ENCODE results near the gene IPO9. TPM values are rescaled to one million over a fixed set of nuclear protein-coding genes. Genes with fewer than 3 reads are reported as not detected.

The IPO9 gene
- total RNA-seq, 4 donors from 2014 or later: 10.1 to 17.2 (median 12.3) TPM

DNA sequence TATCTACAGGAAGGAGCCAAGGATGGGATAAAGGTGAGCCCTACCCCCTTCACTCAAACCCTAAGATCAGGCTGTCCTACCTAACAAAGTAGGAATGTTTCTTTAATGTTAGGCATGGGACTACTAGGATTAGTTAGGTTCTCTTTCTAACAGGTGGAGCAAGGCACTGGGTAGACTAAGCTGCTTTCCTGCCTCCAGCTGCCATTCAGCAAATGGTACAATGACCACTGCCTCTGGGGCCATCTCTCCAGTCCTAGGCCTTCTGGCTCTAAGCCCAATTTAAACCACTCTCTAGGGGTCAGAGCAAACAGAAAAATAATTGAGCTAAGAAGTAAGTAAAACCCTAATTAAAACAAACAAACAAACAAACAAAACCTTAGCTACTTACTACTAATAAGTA, 15.7 kb upstream of the IPO9 start:
- Histone ChIP-seq H3K9me3 (no peaks in the 10 kb centered on the region), H3K4me3 (no peak overlapping the region), H3K4me1 (no peaks in the 10 kb centered on the region), H3K36me3 (peaks cover 39 to 100% (median 70%) of the 10 kb centered on the region in 3 donors), H3K27ac (no peak overlapping the region), H3K27me3 (no peaks in the 10 kb centered on the region)
- TF ChIP-seq, protein P1, sequence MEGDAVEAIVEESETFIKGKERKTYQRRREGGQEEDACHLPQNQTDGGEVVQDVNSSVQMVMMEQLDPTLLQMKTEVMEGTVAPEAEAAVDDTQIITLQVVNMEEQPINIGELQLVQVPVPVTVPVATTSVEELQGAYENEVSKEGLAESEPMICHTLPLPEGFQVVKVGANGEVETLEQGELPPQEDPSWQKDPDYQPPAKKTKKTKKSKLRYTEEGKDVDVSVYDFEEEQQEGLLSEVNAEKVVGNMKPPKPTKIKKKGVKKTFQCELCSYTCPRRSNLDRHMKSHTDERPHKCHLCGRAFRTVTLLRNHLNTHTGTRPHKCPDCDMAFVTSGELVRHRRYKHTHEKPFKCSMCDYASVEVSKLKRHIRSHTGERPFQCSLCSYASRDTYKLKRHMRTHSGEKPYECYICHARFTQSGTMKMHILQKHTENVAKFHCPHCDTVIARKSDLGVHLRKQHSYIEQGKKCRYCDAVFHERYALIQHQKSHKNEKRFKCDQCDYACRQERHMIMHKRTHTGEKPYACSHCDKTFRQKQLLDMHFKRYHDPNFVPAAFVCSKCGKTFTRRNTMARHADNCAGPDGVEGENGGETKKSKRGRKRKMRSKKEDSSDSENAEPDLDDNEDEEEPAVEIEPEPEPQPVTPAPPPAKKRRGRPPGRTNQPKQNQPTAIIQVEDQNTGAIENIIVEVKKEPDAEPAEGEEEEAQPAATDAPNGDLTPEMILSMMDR (IDR thresholded peaks at IDR 0.05): no peak
- intact Hi-C loops (cut with DNase I): no loop called here
- DNase-seq: no peak

DNA sequence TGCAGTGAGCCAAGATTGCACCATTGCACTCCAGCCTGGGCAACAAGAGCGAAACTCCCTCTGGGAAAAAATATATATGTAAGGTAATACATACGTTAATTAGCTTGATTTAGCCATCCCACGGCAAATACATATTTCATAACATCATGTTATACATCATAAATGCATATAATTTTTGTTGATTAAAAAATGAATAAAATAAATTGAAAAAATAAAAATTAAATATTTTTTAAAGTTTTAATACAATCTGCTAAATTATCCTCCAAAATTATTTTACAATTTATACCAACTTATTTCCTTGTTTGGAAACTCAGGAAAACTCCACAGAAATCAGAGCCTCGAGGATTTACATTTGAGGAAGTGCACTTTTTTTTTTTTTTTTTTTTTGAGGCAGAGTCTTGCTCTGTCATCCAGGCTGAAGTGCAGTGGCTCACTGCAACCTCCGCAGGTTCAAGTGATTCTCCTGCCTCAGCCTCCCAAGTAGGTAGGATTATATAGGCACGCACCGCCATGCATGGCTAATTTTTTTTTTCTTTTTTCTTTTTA, 12.6 kb upstream of the IPO9 start:
- H3K36me3 ChIP-seq: peaks cover 16 to 100% (median 56%) of the 10 kb centered on the region in 3 donors
- WGBS, 2 donors: 89 to 90% methylated on average over 7 of the region's 7 CpGs
- no peak overlapping the region for H3K27ac ChIP-seq
- no peaks in the 10 kb centered on the region for H3K9me3 ChIP-seq
- H3K4me1 ChIP-seq: no peaks in the 10 kb centered on the region
- intact Hi-C loops (cut with DNase I): no loop called here
- no peaks in the 10 kb centered on the region for H3K27me3 ChIP-seq
- DNase-seq: no peak
- TF ChIP-seq, protein P1 (IDR thresholded peaks at IDR 0.05): no peak
- no peak for TF ChIP-seq POLR2A (IDR thresholded peaks at IDR 0.05)
- no peak overlapping the region for H3K4me3 ChIP-seq

DNA sequence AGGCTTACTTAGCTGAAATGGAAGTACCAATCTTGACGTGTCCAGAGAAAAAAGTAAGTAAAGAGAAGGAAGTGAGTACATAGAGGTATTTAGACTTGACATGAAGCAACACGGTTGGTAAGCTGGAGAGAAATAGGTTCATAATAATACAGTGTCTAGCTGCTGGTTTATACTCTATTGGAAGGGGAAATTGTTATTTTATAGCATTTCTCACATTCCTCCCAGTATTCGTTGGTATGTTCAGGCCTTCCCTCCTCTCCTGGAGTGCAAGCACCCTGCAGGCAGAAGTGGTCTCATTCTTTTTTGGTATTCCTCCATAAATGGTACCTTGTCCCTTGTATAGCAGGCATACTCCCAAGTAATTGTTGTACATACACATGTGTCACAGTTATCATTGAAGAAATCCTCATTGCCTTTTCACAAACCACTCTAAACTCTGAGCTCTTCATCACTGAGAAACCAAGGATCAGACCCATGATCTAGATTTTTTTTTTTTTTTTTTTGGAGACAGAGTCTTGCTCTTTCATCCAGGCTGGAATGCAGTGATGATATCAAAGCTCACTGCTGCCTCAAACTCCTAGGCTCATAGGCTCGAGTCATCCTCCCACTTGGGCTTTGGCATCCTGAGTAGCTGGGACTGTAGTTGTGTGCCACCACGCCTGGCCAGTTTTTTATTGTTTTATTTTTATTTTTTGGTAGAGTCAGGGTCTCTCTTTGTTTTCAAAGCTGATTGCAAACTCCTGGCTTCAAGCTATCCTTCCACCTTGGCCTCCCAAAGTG, 9.8 kb upstream of the IPO9 start:
- TF ChIP-seq, protein P1 (IDR thresholded peaks at IDR 0.05): no peak
- no peak for TF ChIP-seq POLR2A (IDR thresholded peaks at IDR 0.05)
- WGBS, 2 donors: 77 to 83% methylated on average over 5 of the region's 5 CpGs
- Histone ChIP-seq H3K9me3 (no peaks in the 10 kb centered on the region), H3K27me3 (no peaks in the 10 kb centered on the region), H3K4me1 (no peaks in the 10 kb centered on the region), H3K4me3 (no peak overlapping the region), H3K36me3 (peaks cover 16 to 90% (median 28%) of the 10 kb centered on the region in 3 donors), H3K27ac (no peak overlapping the region)
- no peak for DNase-seq
- intact Hi-C loops (cut with DNase I): no loop called here

DNA sequence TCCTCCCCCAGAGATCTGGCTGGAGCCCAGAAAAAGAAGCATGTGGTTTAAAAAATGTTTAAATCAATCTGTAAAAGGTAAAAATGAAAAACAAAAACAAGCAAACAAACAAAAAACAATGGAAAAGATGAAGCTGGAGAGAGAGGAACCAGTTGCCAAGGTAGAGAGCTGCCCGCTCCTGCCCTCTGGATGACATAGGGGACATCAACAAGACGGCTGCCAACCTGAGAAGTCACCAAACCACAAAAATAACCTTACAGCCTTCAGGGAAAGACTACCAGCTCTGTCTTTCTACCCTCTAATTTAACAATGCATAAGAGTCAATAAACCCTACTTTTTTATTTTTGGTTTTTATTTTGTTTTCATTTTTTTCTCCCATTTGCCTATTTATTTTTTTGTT, 8.5 kb upstream of the IPO9 start:
- intact Hi-C loops (cut with DNase I): no loop called here
- DNase-seq: no peak
- H3K9me3 ChIP-seq: no peaks in the 10 kb centered on the region
- H3K4me3 ChIP-seq: no peak overlapping the region
- no peak overlapping the region for H3K27ac ChIP-seq
- TF ChIP-seq, protein P1 (IDR thresholded peaks at IDR 0.05): no peak
- TF ChIP-seq POLR2A (IDR thresholded peaks at IDR 0.05): no peak
- WGBS, 2 donors: 95% methylated on average over 2 of the region's 2 CpGs
- peaks cover 16 to 78% (median 28%) of the 10 kb centered on the region in 3 donors for H3K36me3 ChIP-seq
- H3K27me3 ChIP-seq: no peaks in the 10 kb centered on the region
- no peaks in the 10 kb centered on the region for H3K4me1 ChIP-seq

DNA sequence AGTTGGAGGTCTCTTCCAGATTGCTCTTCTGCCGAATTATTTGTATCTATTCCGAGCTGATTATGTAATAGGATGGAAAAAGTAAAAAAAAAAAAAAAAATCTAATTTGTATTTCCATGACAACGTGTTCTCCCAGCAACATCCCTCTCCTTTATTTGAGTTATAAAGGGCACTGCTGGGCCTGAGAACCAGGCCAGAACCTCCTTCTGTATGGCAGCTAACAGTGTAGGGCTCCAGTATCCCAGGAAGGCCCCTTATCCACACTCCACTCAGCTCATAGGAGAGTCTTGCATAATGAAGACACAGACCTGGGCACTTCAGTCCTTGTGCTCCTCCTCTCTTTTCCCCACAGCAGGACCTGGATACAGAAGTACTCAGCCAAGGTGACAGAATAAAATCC, 3.7 kb upstream of the IPO9 start:
- H3K4me1 ChIP-seq: peaks cover 6 to 20% (median 8%) of the 10 kb centered on the region in 3 donors
- H3K36me3 ChIP-seq: peaks cover under 1 to 29% (median 3%) of the 10 kb centered on the region in 3 donors
- no peaks in the 10 kb centered on the region for H3K9me3 ChIP-seq
- H3K27me3 ChIP-seq: no peaks in the 10 kb centered on the region
- H3K4me3 ChIP-seq: no peak overlapping the region
- H3K27ac ChIP-seq: no peak overlapping the region
- TF ChIP-seq, protein P1 (IDR thresholded peaks at IDR 0.05): no peak
- TF ChIP-seq POLR2A (IDR thresholded peaks at IDR 0.05): no peak
- 58 to 70% methylated on average over 3 of the region's 3 CpGs for WGBS, 2 donors
- no peak for DNase-seq
- intact Hi-C loops (cut with DNase I): no loop called here

Measured in esophagus squamous epithelium (tissue), 5 donors.